ENCODE data around the gene ANKS1B.

The ANKS1B gene

DNA sequence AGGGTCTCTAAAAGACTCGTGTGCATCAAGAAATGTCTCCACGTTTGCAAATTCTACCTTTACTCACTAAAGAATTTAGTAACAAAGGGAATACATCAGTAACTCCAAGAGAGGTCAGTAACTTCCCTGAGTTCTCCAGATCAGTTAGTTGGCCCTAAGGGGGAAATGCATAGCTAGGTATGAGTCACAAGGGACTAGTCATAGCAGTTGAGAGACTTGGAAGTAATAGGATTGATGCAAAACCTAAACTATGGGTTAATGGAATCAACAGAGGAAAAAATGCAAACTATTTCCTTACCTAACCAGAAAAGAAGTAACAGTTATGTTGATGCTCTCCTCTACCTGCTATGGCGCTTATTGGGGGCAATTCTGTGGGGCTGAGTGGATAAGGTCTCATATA, 486.0 kb downstream of the ANKS1B start:
- intact Hi-C loops (cut with DNase I): no loop called here
- DNase-seq: no peak

DNA sequence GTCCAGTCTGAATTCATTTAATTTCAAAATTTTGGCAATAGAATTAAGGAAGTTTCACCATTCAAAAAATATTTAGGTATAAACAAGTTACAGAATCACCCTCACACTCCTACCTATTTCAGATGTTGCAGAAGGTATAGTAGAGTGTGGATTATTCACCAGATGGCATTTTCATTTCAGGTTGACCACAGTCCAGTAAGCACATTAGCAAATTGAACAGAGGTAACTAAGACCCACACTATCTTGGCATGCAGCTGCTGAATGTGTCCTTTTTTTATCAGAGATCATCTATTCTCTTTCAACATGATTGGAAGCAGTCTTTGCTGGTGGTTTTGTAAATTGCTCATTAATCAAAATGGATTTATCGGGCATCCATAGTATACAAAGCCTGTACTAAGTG, 488.9 kb downstream of the ANKS1B start:
- intact Hi-C loops (cut with DNase I): no loop called here
- DNase-seq: no peak

GRCh38 chr12:99493197-99493596, 491.5 kb downstream of the ANKS1B start:
- intact Hi-C loops (cut with DNase I): no loop called here
- DNase-seq: no peak

GRCh38 chr12:99486277-99486676, 498.5 kb downstream of the ANKS1B start:
- DNase-seq: no peak
- intact Hi-C loops (cut with DNase I): no loop called here

GRCh38 chr12:99479149-99479548, 505.6 kb downstream of the ANKS1B start:
- intact Hi-C loops (cut with DNase I): no loop called here
- no peak for DNase-seq

- DNase-seq: no peak
- intact Hi-C loops (cut with DNase I): no loop called here
Measured at GRCh38 chr12:99476956-99477355, 507.8 kb downstream of the ANKS1B start.

GRCh38 chr12:99455350-99456035, 529.2 kb downstream of the ANKS1B start:
- intact Hi-C loops (cut with DNase I): no loop called here
- peak in 3 of 10 donors; percentile 22 to 32 (median 24) for DNase-seq

DNA sequence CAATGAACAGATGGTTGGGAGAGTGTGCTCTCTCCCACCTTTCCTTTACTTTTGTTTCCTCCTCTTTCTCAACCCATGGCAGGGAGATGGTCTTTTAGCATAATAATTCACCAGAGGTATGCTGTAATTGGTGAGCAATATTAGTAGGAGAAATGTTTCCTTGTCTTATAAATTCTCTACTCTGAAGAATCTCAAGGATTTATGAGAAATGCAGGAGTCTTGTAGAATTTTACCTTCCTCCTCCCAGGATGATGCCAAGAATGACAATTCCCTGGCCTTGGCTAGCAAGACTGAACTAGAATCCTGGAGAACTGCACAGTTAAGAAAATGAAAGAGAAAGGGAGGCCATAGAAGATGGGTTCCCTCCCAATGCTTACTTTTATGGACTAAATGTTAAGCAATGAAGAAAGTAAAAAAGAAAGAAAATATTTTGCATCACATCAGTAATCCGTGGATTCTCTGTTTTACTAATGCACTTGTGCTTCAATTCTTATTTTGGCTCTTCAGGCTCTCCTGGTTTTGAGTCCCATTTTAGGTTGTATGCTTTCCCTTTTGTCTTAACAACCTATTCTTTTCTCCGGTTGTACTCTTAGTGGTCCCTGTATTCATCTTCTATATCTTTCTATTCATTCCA, 530.1 kb downstream of the ANKS1B start:
- DNase-seq: no peak

DNA sequence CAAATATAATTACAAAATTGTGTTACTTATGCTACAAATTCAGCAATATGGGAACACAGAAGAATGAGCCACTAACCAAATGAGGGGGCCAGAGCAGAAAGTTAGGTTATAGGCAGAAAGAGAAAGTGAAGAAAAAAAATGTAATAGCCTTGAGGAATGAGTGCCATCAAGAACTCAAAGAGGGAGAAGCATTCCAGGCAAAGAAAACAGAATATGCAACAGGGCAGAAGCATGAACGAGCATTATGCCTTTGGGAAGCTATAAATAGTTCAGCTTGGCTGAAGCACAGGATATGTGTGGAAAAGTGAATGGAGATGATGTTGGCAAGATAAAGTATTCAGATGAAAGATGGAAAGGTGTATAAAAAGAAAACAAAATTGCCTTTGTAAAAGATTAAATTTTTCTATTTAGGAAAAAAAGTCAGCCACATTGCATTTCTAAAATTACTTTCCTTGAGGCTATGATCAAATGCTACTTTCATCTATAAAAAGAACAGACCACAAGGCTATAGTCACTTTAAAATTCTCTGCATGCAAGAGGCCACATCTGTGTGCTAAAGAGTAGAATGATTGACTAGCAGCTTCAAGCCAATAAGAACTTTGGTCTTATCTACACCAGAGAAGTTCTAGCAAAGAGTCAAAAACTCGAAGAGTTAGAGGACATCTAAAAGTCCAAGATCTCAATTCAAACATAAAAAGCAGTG, 530.7 kb downstream of the ANKS1B start:
- intact Hi-C loops (cut with DNase I): no loop called here
- no peak for DNase-seq

More for the DNA sequence above, 530.1 kb downstream of the ANKS1B start:
- intact Hi-C loops (cut with DNase I): no loop called here

DNA sequence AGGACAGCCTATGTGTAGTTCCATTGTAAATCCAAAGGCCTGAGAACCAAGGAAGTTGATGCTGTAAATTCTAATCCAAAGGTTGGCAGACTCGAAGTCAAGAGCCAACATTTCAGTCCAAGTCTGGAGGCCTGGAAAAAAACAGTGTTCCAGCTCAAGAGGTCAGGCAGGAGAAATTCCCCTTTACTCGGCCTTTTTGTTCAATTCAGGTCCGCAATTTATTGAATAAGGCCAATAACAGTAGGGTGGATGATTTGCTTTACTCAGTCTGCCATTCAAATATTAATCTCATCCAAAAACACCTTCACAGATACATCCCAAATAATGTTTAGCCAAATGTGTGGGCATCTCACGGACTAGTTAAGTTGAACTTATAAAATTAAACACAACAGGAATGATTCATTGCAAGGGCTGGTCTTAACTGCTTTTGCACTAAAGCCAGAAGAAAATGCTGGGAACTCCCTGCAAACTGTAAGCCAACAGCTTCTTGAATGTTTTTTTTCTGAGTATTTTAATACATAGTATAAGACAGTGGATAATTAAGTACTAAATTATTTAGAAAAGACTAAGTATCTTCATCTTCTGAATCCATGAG, 534.6 kb downstream of the ANKS1B start:
- DNase-seq: no peak
- intact Hi-C loops (cut with DNase I): no loop called here

DNA sequence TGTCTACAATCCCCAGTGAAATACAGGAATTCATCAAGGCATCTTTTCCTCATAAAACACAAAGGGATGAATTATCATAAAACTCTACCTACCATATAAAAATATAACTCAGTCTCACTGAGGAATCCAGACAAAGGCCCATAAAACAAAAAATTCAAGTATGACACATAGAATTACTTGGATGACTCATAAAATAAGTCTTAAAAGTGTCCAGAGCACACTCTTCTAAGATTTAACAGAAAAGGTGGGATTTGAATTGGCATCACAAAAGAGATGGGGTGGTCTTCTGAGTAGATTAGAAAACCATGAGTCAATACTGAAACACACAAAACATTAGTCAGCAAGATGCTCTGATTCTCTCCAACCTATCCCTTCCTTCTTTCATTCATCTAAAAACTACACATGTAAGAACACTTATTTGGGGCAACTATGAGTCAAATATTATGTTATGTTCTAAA, 539.8 kb downstream of the ANKS1B start:
- DNase-seq: no peak
- intact Hi-C loops (cut with DNase I): no loop called here

DNA sequence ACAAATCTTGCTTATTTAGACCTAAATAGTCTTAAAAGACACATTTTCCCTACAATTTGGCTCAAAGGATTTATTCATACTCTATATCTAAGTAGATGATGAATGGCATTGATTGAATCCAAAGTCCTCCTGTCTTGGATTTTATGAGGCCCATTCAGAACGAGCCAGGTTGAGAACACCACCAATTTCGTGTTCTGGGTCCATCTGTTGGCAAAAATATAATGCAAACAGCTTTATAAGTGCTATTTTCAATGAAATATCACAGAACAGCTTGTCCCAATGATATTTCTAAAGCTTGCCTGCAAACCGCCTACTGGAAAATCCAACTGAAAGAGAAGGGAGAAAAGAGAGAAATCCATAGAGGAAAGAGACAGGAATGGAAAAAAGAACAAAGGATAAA, 542.0 kb downstream of the ANKS1B start:
- no peak for DNase-seq
- intact Hi-C loops (cut with DNase I): no loop called here

- DNase-seq: no peak
- intact Hi-C loops (cut with DNase I): no loop called here
Measured at GRCh38 chr12:99439399-99439798, 545.3 kb downstream of the ANKS1B start.

GRCh38 chr12:99436584-99436983, 548.2 kb downstream of the ANKS1B start:
- DNase-seq: no peak
- intact Hi-C loops (cut with DNase I): no loop called here

DNA sequence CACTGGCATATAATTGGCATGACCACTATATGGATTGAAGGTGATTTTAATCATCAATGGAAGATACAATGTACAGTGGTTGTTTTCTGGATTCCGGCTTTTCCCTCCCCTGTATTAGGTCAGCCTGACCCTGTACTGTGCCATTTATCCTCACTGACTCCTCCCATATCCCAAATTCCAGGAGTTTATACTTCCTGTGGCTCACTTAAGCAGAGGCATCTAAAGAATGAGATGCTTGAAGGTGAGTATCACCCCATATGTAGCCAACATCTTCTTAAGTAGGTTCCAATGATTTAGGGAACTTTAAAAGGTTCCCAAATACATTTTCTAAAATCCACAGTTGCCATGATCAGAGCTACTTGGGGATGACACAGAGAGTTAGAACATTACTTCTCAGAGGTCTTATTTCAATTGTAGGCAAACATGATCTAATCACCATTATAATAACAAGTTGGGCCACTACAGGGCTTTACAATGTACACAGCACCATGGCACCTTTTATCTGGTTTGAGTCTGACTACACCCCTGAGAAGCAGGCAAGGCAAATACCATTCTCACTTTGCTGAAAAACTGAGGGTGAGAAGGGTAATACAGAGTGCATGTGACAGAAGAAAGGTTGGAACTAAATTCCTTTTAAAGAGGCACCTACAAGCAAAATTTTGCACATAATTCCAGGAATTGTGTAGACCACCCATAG, 549.5 kb downstream of the ANKS1B start:
- no peak for DNase-seq
- intact Hi-C loops (cut with DNase I): no loop called here

DNA sequence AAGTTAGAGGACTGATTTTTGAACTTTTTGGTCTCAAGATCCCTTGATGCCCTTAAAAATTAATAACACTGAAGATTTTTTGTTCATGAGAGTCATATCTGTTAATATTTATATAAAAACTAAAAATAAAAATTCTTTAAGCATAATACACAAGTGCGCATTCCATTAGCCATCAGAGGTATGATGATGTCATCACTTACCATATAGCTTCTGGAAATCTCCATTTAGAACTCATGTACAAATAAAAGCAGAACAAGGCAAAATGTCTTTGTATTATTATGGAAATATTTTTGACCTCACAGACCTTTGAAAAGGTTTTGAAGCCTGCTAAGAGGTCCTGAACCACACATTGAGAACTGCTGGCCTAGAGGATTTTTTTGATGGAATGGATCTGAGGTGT, 551.6 kb downstream of the ANKS1B start:
- intact Hi-C loops (cut with DNase I): no loop called here
- DNase-seq: no peak

GRCh38 chr12:99431203-99431602, 553.5 kb downstream of the ANKS1B start:
- no peak for DNase-seq
- intact Hi-C loops (cut with DNase I): no loop called here

- DNase-seq: no peak
- intact Hi-C loops (cut with DNase I): no loop called here
Measured at GRCh38 chr12:99427104-99427503, 557.6 kb downstream of the ANKS1B start.

DNA sequence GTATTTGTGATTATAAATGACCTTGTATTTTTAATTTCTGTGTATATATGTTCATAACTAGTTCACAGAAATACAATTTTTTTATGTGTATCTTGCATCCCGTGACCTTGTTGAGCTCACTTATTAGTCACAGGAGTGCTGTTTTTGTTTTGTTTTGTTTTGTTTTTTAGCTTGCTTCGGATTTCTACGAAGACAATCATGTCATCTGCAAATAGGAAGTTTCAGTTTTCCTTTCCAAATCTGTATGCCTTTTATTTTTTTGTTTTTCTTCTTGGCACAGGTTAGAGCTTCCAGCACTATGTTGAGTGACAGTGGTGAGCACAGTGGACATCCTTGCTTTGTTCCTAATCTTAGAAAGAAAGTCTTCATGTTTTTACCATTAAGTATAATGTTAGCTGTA, 566.4 kb downstream of the ANKS1B start:
- no peak for DNase-seq
- intact Hi-C loops (cut with DNase I): no loop called here

DNA sequence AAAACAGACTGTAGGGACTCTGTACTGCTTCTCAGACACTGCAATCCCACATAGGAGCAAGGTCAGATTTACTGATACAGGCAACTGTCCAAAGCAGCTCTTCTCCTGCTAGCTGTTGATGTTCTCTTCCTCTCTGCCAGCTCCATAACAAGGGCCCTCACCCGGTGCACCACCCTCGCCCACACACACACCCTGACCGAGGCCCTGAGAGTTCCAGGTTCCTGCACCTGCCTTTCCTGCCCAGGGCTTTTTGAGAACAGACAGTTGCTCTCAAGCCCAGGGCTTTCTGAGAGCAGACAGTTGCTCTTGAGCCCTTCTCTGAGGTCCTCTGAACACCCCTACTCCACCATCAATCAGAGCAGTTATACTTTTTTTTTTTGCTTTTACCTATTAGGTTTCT, 571.0 kb downstream of the ANKS1B start:
- intact Hi-C loops (cut with DNase I): no loop called here
- peak in 1 of 10 donors; percentile 64 for DNase-seq

DNA sequence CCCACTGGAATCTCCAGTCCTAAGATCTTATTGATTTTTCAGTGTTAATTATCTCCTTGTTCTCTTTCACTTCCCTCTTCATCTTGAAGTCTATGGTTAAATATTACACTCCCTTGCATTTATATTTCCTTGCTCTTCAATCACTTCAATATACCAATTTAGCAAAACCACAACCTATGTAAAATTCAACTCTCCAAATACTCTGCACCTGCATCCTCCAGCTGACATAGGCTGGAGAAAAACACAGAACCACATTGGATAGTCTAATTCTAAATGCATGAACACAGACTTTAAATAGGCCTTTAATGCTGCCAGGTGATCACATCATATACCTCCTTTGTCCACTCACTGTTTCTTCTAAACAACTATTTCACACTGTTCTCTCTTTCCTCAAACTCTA, 591.0 kb downstream of the ANKS1B start:
- intact Hi-C loops (cut with DNase I): no loop called here

More for the DNA sequence above, 591.0 kb downstream of the ANKS1B start:
- DNase-seq: no peak

All from posterior cingulate gyrus (tissue), 11 donors.